ENCODE measurements around the gene RAB6B.

Gene RAB6B

GRCh38 chr3:133804896-133805295, 90.8 kb downstream of the RAB6B start:
- no peak for DNase-seq (ENCODE audit: low read depth)
- TF ChIP-seq CTCF (IDR thresholded peaks at IDR 0.05; ENCODE audit: low read length, missing control alignments) = no peak
- H3K4me3 ChIP-seq (replicated peaks; ENCODE audit: low read depth, low read length) = no peak overlapping the region

GRCh38 chr3:133803469-133803868, 92.2 kb downstream of the RAB6B start:
- TF ChIP-seq CTCF (IDR thresholded peaks at IDR 0.05; ENCODE audit: low read length, missing control alignments) = no peak
- no peak for DNase-seq (ENCODE audit: low read depth)
- no peak overlapping the region for H3K4me3 ChIP-seq (replicated peaks; ENCODE audit: low read depth, low read length)

GRCh38 chr3:133799794-133800585, 95.7 kb downstream of the RAB6B start:
- TF ChIP-seq CTCF (IDR thresholded peaks at IDR 0.05; ENCODE audit: low read length, missing control alignments) = no peak
- peak; percentile 35 for DNase-seq (ENCODE audit: low read depth)
- no peak overlapping the region for H3K4me3 ChIP-seq (replicated peaks; ENCODE audit: low read depth, low read length)

DNA sequence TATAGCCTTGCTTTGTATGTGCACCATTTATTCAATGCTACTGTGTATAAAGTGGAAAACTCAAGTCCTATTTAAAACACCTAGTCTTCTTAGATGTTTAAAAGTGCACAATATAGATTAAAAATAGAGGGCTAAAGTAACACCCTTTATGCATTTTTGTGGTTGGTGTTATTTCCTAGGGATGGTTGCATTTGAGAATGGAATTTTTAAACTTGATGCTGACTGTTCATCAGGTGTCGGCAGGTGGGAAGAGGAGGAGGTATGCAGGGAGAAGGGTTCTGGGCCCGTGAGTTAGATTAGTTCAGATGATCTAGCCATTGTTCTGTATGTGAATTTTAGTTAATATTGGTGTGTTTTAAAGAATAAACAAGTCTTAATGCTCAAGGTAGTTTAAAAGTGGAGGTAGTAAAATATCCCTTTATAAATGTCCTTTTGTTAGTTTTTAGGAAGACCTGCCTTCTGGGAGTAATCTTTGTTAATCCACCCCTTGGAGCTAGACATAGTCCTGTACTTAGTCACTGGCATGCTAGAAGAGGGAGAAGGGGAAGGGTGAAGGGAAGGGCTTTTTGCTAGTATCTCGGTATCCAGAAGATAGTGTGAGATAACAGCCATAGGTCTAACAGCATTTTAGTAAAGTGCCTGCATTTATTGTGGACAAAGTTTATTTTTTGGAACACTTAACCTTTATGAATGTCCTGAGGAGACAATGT, 98.1 kb downstream of the RAB6B start:
- no peak for DNase-seq (ENCODE audit: low read depth)
- H3K4me3 ChIP-seq (replicated peaks; ENCODE audit: low read depth, low read length) = no peak overlapping the region

GRCh38 chr3:133792171-133792763, 103.4 kb downstream of the RAB6B start:
- H3K4me3 ChIP-seq (replicated peaks; ENCODE audit: low read depth, low read length) = no peak overlapping the region
- peak; percentile 14 for DNase-seq (ENCODE audit: low read depth)
- TF ChIP-seq CTCF (IDR thresholded peaks at IDR 0.05; ENCODE audit: low read length, missing control alignments) = no peak

More for the DNA sequence above, 98.1 kb downstream of the RAB6B start:
- no peak for TF ChIP-seq CTCF (IDR thresholded peaks at IDR 0.05; ENCODE audit: low read length, missing control alignments)

DNA sequence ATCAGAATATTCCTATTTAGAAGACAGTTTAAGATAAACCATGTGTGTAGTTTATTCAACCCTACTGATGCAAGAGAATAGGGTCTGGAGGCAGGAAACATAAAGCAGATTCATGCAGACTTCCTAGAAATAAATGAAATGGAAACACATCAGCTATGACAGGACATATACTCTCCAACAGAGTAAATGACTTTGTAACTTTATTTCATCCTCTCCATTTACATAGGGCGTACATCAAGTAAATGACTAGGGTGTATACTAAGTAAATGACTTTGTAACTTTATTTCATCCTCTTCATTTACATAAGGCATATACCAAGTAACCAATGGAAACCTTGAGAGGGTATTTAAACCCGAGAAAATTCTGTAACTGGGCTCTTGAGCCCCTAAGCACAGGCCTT, 107.7 kb downstream of the RAB6B start:
- H3K4me3 ChIP-seq (replicated peaks; ENCODE audit: low read depth, low read length) = no peak overlapping the region
- DNase-seq (ENCODE audit: low read depth) = no peak
- no peak for TF ChIP-seq CTCF (IDR thresholded peaks at IDR 0.05; ENCODE audit: low read length, missing control alignments)

Data from fibroblast of pulmonary artery (primary cell).